Activated CD8-positive, alpha-beta memory T cell treated with anti-CD3 and anti-CD28 coated beads, Interleukin-2, amount 10 ng/mL, durations not matched to agents 7 days and 5 days (primary cell): ENCODE data around the gene PCDHAC2. TPM values are rescaled to one million over a fixed set of nuclear protein-coding genes. Genes with fewer than 3 reads are reported as not detected.

Experiments used
- ATAC-seq: fragments of 150-1000 bp; cut with Tn5 transposase; one replicate; pipeline ENCODE4 v1.10.0; 2021; ENCODE audit warnings: moderate library complexity
- CTCF ChIA-PET: fragments of 350-600 bp; sonication (Branson Sonifier 250); formaldehyde crosslinking; loops from one replicate; lab custom pipeline; 2021; ENCODE audit warnings: antibody characterized with exemption; lab: Charles Lee
- DNase-seq: peaks from one replicate; pipeline ENCODE4 v3.0.0-alpha.2; 2020
- H3K27ac Mint-ChIP-seq: one replicate; pipeline ENCODE4 v1.8.0; 2021; ENCODE audit warnings: mild to moderate bottlenecking, mixed read lengths
- H3K27me3 Mint-ChIP-seq: one replicate; pipeline ENCODE4 v1.8.0; 2021; ENCODE audit warnings: mixed read lengths
- H3K36me3 Mint-ChIP-seq: one replicate; pipeline ENCODE4 v1.8.0; 2021; ENCODE audit warnings: mild to moderate bottlenecking, mixed read lengths
- H3K4me1 Mint-ChIP-seq: one replicate; pipeline ENCODE4 v1.8.0; 2021; ENCODE audit warnings: mixed read lengths
- H3K4me3 Mint-ChIP-seq: one replicate; pipeline ENCODE4 v1.8.0; 2021; ENCODE audit warnings: mild to moderate bottlenecking, moderate library complexity, mixed read lengths
- H3K9me3 Mint-ChIP-seq: one replicate; pipeline ENCODE4 v1.8.0; 2022; ENCODE audit warnings: low read depth, mixed read lengths
- total RNA-seq, 2 experiments: library from RNA; stranded (reverse); gene quantifications; one replicate each; pipeline ENCODE4 v1.2.3, GENCODE V29; 2021

PCDHAC2 gene
- total RNA-seq, 2 experiments from 2014 or later, result not detected

GRCh38 chr5:140967226-140967893 lies 1.1 kb downstream of the PCDHAC2 start:
- H3K27me3 Mint-ChIP-seq, result peaks cover 32% of the 10 kb centered on the region
- no peaks in the 10 kb centered on the region for H3K36me3 Mint-ChIP-seq
- no peaks in the 10 kb centered on the region for H3K9me3 Mint-ChIP-seq
- no peak overlapping the region for H3K27ac Mint-ChIP-seq
- H3K4me3 Mint-ChIP-seq, result no peak overlapping the region
- DNase-seq (no peak), ATAC-seq (no peak)
- no peaks in the 10 kb centered on the region for H3K4me1 Mint-ChIP-seq
- CTCF ChIA-PET, result no interaction called here

- H3K36me3 Mint-ChIP-seq, result no peaks in the 10 kb centered on the region
- DNase-seq (no peak), ATAC-seq (no peak)
- CTCF ChIA-PET, result no interaction called here
- H3K27ac Mint-ChIP-seq, result no peak overlapping the region
- no peaks in the 10 kb centered on the region for H3K4me1 Mint-ChIP-seq
- no peak overlapping the region for H3K4me3 Mint-ChIP-seq
- no peaks in the 10 kb centered on the region for H3K9me3 Mint-ChIP-seq
- peaks cover 26% of the 10 kb centered on the region for H3K27me3 Mint-ChIP-seq
These were observed 3.6 kb downstream of the PCDHAC2 start for GRCh38 chr5:140969880-140970279.

GRCh38 chr5:140973550-140973949 lies 7.3 kb downstream of the PCDHAC2 start:
- H3K9me3 Mint-ChIP-seq, result no peaks in the 10 kb centered on the region
- H3K4me3 Mint-ChIP-seq, result no peak overlapping the region
- H3K27ac Mint-ChIP-seq, result no peak overlapping the region
- CTCF ChIA-PET, result no interaction called here
- H3K4me1 Mint-ChIP-seq, result no peaks in the 10 kb centered on the region
- no peaks in the 10 kb centered on the region for H3K36me3 Mint-ChIP-seq
- ATAC-seq (no peak), DNase-seq (no peak)
- no peaks in the 10 kb centered on the region for H3K27me3 Mint-ChIP-seq

- Mint-ChIP-seq H3K4me3 (no peak overlapping the region), H3K36me3 (no peaks in the 10 kb centered on the region), H3K27me3 (no peaks in the 10 kb centered on the region), H3K9me3 (no peaks in the 10 kb centered on the region), H3K27ac (no peak overlapping the region), H3K4me1 (no peaks in the 10 kb centered on the region)
- ATAC-seq (no peak), DNase-seq (no peak)
- CTCF ChIA-PET, result no interaction called here
These were observed 10.7 kb downstream of the PCDHAC2 start for GRCh38 chr5:140977003-140977402.

- Mint-ChIP-seq H3K27me3 (no peaks in the 10 kb centered on the region), H3K27ac (no peak overlapping the region), H3K9me3 (no peaks in the 10 kb centered on the region), H3K4me3 (no peak overlapping the region), H3K4me1 (no peaks in the 10 kb centered on the region), H3K36me3 (no peaks in the 10 kb centered on the region)
- CTCF ChIA-PET, result no interaction called here
- no peak for ATAC-seq
- DNase-seq, result no peak
These were observed 12.0 kb downstream of the PCDHAC2 start for GRCh38 chr5:140978260-140978659.

GRCh38 chr5:140978983-140979382 lies 12.7 kb downstream of the PCDHAC2 start:
- Mint-ChIP-seq H3K36me3 (no peaks in the 10 kb centered on the region), H3K4me3 (no peak overlapping the region), H3K4me1 (no peaks in the 10 kb centered on the region), H3K9me3 (no peaks in the 10 kb centered on the region), H3K27me3 (no peaks in the 10 kb centered on the region), H3K27ac (no peak overlapping the region)
- DNase-seq (no peak), ATAC-seq (no peak)
- CTCF ChIA-PET, result no interaction called here

- no peaks in the 10 kb centered on the region for H3K36me3 Mint-ChIP-seq
- CTCF ChIA-PET, result no interaction called here
- ATAC-seq (no peak), DNase-seq (no peak)
- H3K27me3 Mint-ChIP-seq, result no peaks in the 10 kb centered on the region
- no peak overlapping the region for H3K4me3 Mint-ChIP-seq
- no peaks in the 10 kb centered on the region for H3K4me1 Mint-ChIP-seq
- no peak overlapping the region for H3K27ac Mint-ChIP-seq
- H3K9me3 Mint-ChIP-seq, result no peaks in the 10 kb centered on the region
These were observed 15.9 kb downstream of the PCDHAC2 start for GRCh38 chr5:140982083-140982716.

GRCh38 chr5:140986117-140986521 lies 19.8 kb downstream of the PCDHAC2 start:
- Mint-ChIP-seq H3K4me3 (no peak overlapping the region), H3K36me3 (no peaks in the 10 kb centered on the region), H3K27ac (no peak overlapping the region), H3K9me3 (no peaks in the 10 kb centered on the region), H3K4me1 (no peaks in the 10 kb centered on the region), H3K27me3 (no peaks in the 10 kb centered on the region)
- DNase-seq (no peak), ATAC-seq (no peak)
- CTCF ChIA-PET, result no interaction called here

- H3K36me3 Mint-ChIP-seq, result no peaks in the 10 kb centered on the region
- no peaks in the 10 kb centered on the region for H3K27me3 Mint-ChIP-seq
- no peak overlapping the region for H3K27ac Mint-ChIP-seq
- CTCF ChIA-PET, result no interaction called here
- ATAC-seq (no peak), DNase-seq (no peak)
- no peaks in the 10 kb centered on the region for H3K9me3 Mint-ChIP-seq
- H3K4me1 Mint-ChIP-seq, result no peaks in the 10 kb centered on the region
- H3K4me3 Mint-ChIP-seq, result no peak overlapping the region
These were observed 21.8 kb downstream of the PCDHAC2 start for GRCh38 chr5:140988100-140988499.

GRCh38 chr5:140988608-140989007 lies 22.3 kb downstream of the PCDHAC2 start:
- CTCF ChIA-PET, result no interaction called here

GRCh38 chr5:140989254-140990020 lies 23.2 kb downstream of the PCDHAC2 start:
- no peak for ATAC-seq
- no peak overlapping the region for H3K4me3 Mint-ChIP-seq

More at GRCh38 chr5:140988608-140989007, 22.3 kb downstream of the PCDHAC2 start:
- Mint-ChIP-seq H3K9me3 (no peaks in the 10 kb centered on the region), H3K36me3 (no peaks in the 10 kb centered on the region), H3K4me3 (no peak overlapping the region), H3K27ac (no peak overlapping the region), H3K4me1 (no peaks in the 10 kb centered on the region), H3K27me3 (no peaks in the 10 kb centered on the region)
- no peak for ATAC-seq
- DNase-seq, result no peak

GRCh38 chr5:140992828-140993227 lies 26.6 kb downstream of the PCDHAC2 start:
- H3K27me3 Mint-ChIP-seq, result no peaks in the 10 kb centered on the region
- no peak for ATAC-seq

More at GRCh38 chr5:140989254-140990020, 23.2 kb downstream of the PCDHAC2 start:
- no peak for DNase-seq
- Mint-ChIP-seq H3K4me1 (no peaks in the 10 kb centered on the region), H3K36me3 (no peaks in the 10 kb centered on the region), H3K9me3 (no peaks in the 10 kb centered on the region), H3K27ac (no peak overlapping the region), H3K27me3 (no peaks in the 10 kb centered on the region)
- CTCF ChIA-PET, result no interaction called here

GRCh38 chr5:140996060-140996459 lies 29.8 kb downstream of the PCDHAC2 start:
- H3K9me3 Mint-ChIP-seq, result no peaks in the 10 kb centered on the region
- DNase-seq, result no peak
- peaks cover 1% of the 10 kb centered on the region for H3K27me3 Mint-ChIP-seq
- H3K27ac Mint-ChIP-seq, result no peak overlapping the region
- H3K4me1 Mint-ChIP-seq, result no peaks in the 10 kb centered on the region
- ATAC-seq, result no peak
- H3K4me3 Mint-ChIP-seq, result no peak overlapping the region
- CTCF ChIA-PET, result no interaction called here
- H3K36me3 Mint-ChIP-seq, result no peaks in the 10 kb centered on the region

More at GRCh38 chr5:140992828-140993227, 26.6 kb downstream of the PCDHAC2 start:
- H3K4me1 Mint-ChIP-seq, result no peaks in the 10 kb centered on the region
- no peaks in the 10 kb centered on the region for H3K9me3 Mint-ChIP-seq
- CTCF ChIA-PET, result no interaction called here
- H3K27ac Mint-ChIP-seq, result no peak overlapping the region
- no peaks in the 10 kb centered on the region for H3K36me3 Mint-ChIP-seq
- H3K4me3 Mint-ChIP-seq, result no peak overlapping the region
- no peak for DNase-seq
